Hepatocyte (in vitro differentiated cells): ENCODE data around the gene FAM53C.

ENCODE experiments used
- EZH2 ChIP-seq: fragments of 200-600 bp; sonication (generic); IDR thresholded peaks from 2 replicates; pipeline ENCODE4 v1.6.1; 2016; ENCODE audit warnings: antibody characterized with exemption, mild to moderate bottlenecking, borderline replicate concordance
- EZH2phosphoT487 ChIP-seq: fragments of 200-600 bp; sonication (generic); IDR thresholded peaks from one replicate; pipeline ENCODE4 v1.6.1; 2018; ENCODE audit warnings: antibody characterized with exemption, mild to moderate bottlenecking, low read depth, moderate library complexity; ENCODE audit not compliant: unreplicated experiment, severe bottlenecking
- TF ChIP-seq, protein P1 (sequence below): fragments of 200-600 bp; sonication (generic); IDR thresholded peaks from 2 replicates; pipeline ENCODE4 v1.5.1; 2016; ENCODE audit warnings: antibody characterized with exemption, mild to moderate bottlenecking; ENCODE audit not compliant: poor library complexity

DNA sequence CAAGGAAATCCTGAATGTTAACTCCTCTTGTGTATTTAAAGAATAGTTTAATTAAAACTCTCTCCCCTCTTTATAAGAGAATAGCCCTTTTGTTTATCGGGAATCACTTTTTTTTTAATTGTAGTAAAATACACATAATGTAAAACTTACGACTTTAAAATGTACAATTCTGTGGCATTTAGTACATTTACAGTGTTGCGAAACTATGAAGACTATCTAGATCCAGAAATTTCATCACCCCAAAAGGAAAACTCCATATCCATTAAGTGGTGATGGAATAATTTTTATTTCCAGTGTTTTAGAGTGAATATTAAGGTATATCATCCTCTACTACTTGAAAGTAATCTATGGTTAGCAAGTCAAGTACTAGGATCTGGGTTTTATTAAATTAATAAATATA is 51.3 kb downstream of the FAM53C start:
- TF ChIP-seq, protein P1, sequence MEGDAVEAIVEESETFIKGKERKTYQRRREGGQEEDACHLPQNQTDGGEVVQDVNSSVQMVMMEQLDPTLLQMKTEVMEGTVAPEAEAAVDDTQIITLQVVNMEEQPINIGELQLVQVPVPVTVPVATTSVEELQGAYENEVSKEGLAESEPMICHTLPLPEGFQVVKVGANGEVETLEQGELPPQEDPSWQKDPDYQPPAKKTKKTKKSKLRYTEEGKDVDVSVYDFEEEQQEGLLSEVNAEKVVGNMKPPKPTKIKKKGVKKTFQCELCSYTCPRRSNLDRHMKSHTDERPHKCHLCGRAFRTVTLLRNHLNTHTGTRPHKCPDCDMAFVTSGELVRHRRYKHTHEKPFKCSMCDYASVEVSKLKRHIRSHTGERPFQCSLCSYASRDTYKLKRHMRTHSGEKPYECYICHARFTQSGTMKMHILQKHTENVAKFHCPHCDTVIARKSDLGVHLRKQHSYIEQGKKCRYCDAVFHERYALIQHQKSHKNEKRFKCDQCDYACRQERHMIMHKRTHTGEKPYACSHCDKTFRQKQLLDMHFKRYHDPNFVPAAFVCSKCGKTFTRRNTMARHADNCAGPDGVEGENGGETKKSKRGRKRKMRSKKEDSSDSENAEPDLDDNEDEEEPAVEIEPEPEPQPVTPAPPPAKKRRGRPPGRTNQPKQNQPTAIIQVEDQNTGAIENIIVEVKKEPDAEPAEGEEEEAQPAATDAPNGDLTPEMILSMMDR, result no peak
- no peak for TF ChIP-seq EZH2
- TF ChIP-seq EZH2phosphoT487, result no peak
